Activated CD8-positive, alpha-beta T cell treated with anti-CD3 and anti-CD28 coated beads for 36 hours (primary cell): Measurements from ENCODE around the gene GTF2A1. TPM values are rescaled to one million over a fixed set of nuclear protein-coding genes. Genes with fewer than 3 reads are reported as not detected.
A peak's percentile ranks its signal among the peaks of the same experiment; 100 is the strongest.
"Not testable (repeated sequence)": the region's sequence is repeated elsewhere in the genome, so short reads cannot be mapped to it uniquely, and the experiment has no call there.

Experiments
- ATAC-seq: fragments of 200-7000 bp; cut with Tn5 transposase; one replicate; pipeline ENCODE4 v1.10.0; 2021; ENCODE audit warnings: mild to moderate bottlenecking, moderate library complexity
- CTCF ChIA-PET: fragments of 350-600 bp; sonication (Branson Sonifier 250); formaldehyde crosslinking; loops from one replicate; lab custom pipeline; 2021; ENCODE audit warnings: antibody characterized with exemption; lab: Charles Lee
- POLR2A ChIA-PET: fragments of 350-600 bp; sonication (Branson Sonifier 250); formaldehyde crosslinking; loops from one replicate; lab custom pipeline; 2021; ENCODE audit warnings: antibody characterized with exemption; lab: Charles Lee
- DNase-seq: peaks from one replicate; pipeline ENCODE4 v3.0.0-alpha.2; 2020
- H3K27ac Mint-ChIP-seq: one replicate; pipeline ENCODE4 v1.8.0; 2021; ENCODE audit warnings: mild to moderate bottlenecking, mixed read lengths
- H3K27me3 Mint-ChIP-seq: one replicate; pipeline ENCODE4 v1.8.0; 2021; ENCODE audit warnings: mixed read lengths
- H3K36me3 Mint-ChIP-seq: one replicate; pipeline ENCODE4 v1.8.0; 2021; ENCODE audit warnings: low read depth, mixed read lengths
- H3K4me1 Mint-ChIP-seq: one replicate; pipeline ENCODE4 v1.8.0; 2021; ENCODE audit warnings: low read depth, mixed read lengths
- H3K4me3 Mint-ChIP-seq: one replicate; pipeline ENCODE4 v1.8.0; 2021; ENCODE audit warnings: mild to moderate bottlenecking, moderate library complexity, mixed read lengths
- H3K9me3 Mint-ChIP-seq: one replicate; pipeline ENCODE4 v1.8.0; 2021; ENCODE audit warnings: mixed read lengths
- CTCF ChIP-seq: fragments of 200-600 bp; IDR thresholded peaks from one replicate; pipeline ENCODE4 v1.8.0; 2022; ENCODE audit warnings: antibody characterized with exemption, mild to moderate bottlenecking
- intact Hi-C: fragments of 100-400 bp; cut with micrococcal nuclease; formaldehyde crosslinking; loops from one replicate; pipeline ENCODE4 v1.10.0; 2022
- total RNA-seq, 2 experiments: library from RNA; stranded (reverse); gene quantifications; one replicate each; pipeline ENCODE4 v1.2.3, GENCODE V29; 2021

The GTF2A1 gene
- total RNA-seq, 2 experiments from 2014 or later = 34.3 to 35.9 TPM

GRCh38 chr14:81243499-81243898 lies 22.7 kb upstream of the GTF2A1 start:
- Mint-ChIP-seq H3K9me3 (peaks cover 8% of the 10 kb centered on the region), H3K4me1 (no peaks in the 10 kb centered on the region), H3K36me3 (no peaks in the 10 kb centered on the region), H3K4me3 (no peak overlapping the region), H3K27ac (no peak overlapping the region), H3K27me3 (peaks cover 6% of the 10 kb centered on the region)
- ChIA-PET POLR2A (no interaction called here), CTCF (no interaction called here)
- intact Hi-C loops = no loop called here
- TF ChIP-seq CTCF = no peak
- DNase-seq (no peak), ATAC-seq (no peak)

- ATAC-seq, H3K4me1 Mint-ChIP-seq, H3K27me3 Mint-ChIP-seq, POLR2A ChIA-PET, intact Hi-C loops, DNase-seq, H3K36me3 Mint-ChIP-seq, H3K9me3 Mint-ChIP-seq, H3K4me3 Mint-ChIP-seq, H3K27ac Mint-ChIP-seq: not testable (repeated sequence)
- CTCF ChIA-PET = interaction anchor here (0.8 to 1.3 kb wide), 2 partner anchors 216 to 227 kb away, joined by 3 read pairs; no protein-coding TSS in a partner anchor
Measured at GRCh38 chr14:81236849-81237248, 16.1 kb upstream of the GTF2A1 start.

GRCh38 chr14:81236138-81236537 lies 15.4 kb upstream of the GTF2A1 start:
- POLR2A ChIA-PET = no interaction called here
- DNase-seq = no peak
- CTCF ChIA-PET = interaction anchor here (1.3 kb wide), 1 partner anchor 217 kb away, joined by 3 read pairs; no protein-coding TSS in a partner anchor
- no peak for ATAC-seq
- no peak overlapping the region for H3K27ac Mint-ChIP-seq
- peaks cover 8% of the 10 kb centered on the region for H3K4me1 Mint-ChIP-seq
- H3K9me3 Mint-ChIP-seq = peaks cover 2% of the 10 kb centered on the region
- no peaks in the 10 kb centered on the region for H3K36me3 Mint-ChIP-seq
- H3K27me3 Mint-ChIP-seq = peaks cover 3% of the 10 kb centered on the region
- H3K4me3 Mint-ChIP-seq = no peak overlapping the region
- TF ChIP-seq CTCF = no peak
- intact Hi-C loops = no loop called here

- POLR2A ChIA-PET = no interaction called here
- ATAC-seq = no peak
- peaks cover 2% of the 10 kb centered on the region for H3K9me3 Mint-ChIP-seq
Measured at GRCh38 chr14:81235096-81235495, 14.3 kb upstream of the GTF2A1 start.

GRCh38 chr14:81234278-81234677 lies 13.5 kb upstream of the GTF2A1 start:
- no peak for ATAC-seq
- POLR2A ChIA-PET = no interaction called here
- no peaks in the 10 kb centered on the region for H3K36me3 Mint-ChIP-seq
- no peak for TF ChIP-seq CTCF
- no peak for DNase-seq
- H3K27ac Mint-ChIP-seq = no peak overlapping the region
- peaks cover 8% of the 10 kb centered on the region for H3K4me1 Mint-ChIP-seq
- no peak overlapping the region for H3K4me3 Mint-ChIP-seq
- CTCF ChIA-PET = interaction anchor here (1.2 to 1.4 kb wide), 2 partner anchors 56 to 158 kb away, joined by 3 read pairs; no protein-coding TSS in a partner anchor
- H3K27me3 Mint-ChIP-seq = no peaks in the 10 kb centered on the region
- intact Hi-C loops = no loop called here
- peaks cover 2% of the 10 kb centered on the region for H3K9me3 Mint-ChIP-seq

More at GRCh38 chr14:81235096-81235495, 14.3 kb upstream of the GTF2A1 start:
- no peak for DNase-seq
- CTCF ChIA-PET = no interaction called here
- peak overlapping the region; percentile 1 for H3K27ac Mint-ChIP-seq
- TF ChIP-seq CTCF = no peak
- no peak overlapping the region for H3K4me3 Mint-ChIP-seq
- peaks cover 8% of the 10 kb centered on the region for H3K4me1 Mint-ChIP-seq
- intact Hi-C loops = no loop called here
- no peaks in the 10 kb centered on the region for H3K36me3 Mint-ChIP-seq
- H3K27me3 Mint-ChIP-seq = peaks cover 3% of the 10 kb centered on the region
